Epithelial cell of prostate (primary cell): ENCODE measurements around the gene BOD1L2.

ENCODE experiments used
- DNase-seq: peaks from one replicate; pipeline ENCODE4 v3.0.0-alpha.2; 2011; ENCODE audit warnings: low read depth, low spot score
- H3K27ac ChIP-seq: fragments of 450-650 bp; 2 replicates; pipeline ENCODE4 v1.5.1; 2017; ENCODE audit warnings: mild to moderate bottlenecking

BOD1L2 gene

DNA sequence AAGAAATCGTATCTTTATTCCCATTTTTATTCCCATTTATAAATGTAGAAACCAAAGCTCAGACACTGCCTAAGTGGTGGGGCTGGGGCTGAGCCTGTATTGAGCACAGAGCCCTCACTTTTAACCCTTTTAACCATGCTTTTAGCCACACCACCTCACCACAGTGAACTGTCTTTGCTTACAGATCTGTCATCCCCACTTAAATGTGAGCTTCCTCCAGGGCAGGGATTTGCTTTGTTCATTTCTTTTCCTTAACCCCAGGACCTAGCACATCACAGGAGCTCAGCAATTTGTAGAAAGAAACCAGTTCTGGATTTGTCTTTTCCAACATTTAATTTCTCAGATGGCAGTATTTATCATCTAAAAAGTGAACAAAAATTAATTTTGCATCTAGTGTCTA lies 2.2 kb downstream of the BOD1L2 start:
- H3K27ac ChIP-seq, result no peak overlapping the region
- no peak for DNase-seq

DNA sequence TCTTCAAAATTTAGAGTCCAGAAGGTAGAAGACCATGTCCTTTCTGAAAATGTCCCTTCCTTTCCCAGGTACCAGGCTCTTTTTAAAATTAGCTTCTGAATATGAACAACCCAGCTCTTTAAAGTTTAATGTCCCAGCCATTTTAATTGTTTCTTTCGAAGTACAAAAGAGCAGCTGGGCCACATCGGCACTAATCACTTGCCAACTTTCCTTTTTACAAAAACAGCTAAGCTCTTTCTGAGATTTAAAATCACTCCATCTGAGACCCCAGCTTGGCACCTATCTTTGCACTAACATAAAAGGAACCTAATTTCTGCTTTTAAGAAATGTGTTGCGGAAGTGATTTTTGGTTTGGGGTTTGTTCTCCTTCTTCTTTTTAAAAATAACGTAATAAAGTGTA lies 2.6 kb downstream of the BOD1L2 start:
- no peak overlapping the region for H3K27ac ChIP-seq
- no peak for DNase-seq

DNA sequence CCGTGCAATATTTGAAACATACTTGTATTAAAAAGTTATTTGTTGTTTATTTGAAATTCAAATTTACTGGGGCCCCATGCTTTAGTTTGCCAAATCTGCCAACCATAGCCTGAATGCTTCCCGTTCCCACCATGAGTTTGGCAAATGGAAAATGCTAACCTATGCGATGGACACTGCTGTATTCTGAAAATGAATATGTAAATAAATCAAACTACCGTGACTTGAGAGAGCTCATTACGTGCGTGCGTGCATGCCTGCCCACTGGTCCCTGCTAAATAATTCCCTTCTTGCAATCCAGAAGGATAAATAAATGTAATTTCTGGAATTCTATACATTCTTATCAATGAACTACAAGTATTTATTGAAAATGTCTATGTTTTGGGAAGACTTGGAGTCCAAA lies 3.2 kb downstream of the BOD1L2 start:
- H3K27ac ChIP-seq, result no peak overlapping the region
- no peak for DNase-seq

DNA sequence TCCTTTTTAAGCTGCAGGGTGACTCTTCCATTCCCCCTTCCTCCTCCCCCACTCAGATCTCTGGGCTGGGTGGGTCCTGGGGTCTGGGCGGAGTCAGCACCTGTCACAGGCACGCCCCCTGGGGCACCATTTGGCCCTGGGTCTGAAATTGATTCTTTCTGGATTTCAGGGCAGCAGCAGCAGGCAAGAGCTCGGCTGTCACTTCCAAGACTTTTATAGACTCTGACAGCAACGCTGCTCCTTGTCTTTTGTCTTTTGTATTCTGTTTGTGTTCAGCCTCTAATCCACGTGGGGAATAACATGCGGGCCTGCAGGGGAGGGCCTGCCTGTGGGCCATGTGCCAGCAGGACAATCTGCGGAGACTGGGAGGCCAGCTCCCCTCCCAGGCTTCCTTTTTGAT lies 3.9 kb downstream of the BOD1L2 start:
- DNase-seq, result no peak
- no peak overlapping the region for H3K27ac ChIP-seq

DNA sequence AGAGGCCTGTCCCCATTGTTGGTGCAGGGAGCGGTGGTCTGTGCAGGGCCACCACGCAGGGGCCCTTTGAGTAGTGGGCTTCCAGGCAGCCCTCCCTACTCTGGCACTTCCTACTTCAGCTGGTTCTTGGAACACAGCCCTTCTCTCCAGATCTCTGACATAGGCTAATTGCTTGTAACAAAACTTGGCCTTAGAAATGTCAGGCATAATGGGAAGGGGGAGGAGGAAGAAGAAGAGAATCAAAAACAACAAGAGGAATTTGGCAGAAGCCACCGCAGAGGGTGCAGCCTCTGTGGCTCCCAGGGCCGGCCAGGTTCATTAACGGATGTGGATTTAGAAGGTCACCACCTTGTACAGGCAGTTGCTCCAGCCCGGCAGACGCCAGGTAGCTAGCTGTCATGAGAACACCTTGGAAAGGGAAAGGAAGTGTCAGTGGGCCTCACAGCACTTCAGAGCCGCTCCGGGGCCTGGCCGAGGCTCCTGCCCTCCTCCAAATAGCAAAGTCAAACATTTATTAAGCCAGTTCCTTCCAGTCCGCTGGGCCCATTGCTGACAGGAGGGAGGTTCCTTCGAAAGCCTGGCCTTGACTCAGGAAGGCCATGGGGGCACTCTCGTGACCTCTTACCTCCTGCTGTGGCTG lies 7.4 kb downstream of the BOD1L2 start:
- no peak overlapping the region for H3K27ac ChIP-seq
- no peak for DNase-seq

DNA sequence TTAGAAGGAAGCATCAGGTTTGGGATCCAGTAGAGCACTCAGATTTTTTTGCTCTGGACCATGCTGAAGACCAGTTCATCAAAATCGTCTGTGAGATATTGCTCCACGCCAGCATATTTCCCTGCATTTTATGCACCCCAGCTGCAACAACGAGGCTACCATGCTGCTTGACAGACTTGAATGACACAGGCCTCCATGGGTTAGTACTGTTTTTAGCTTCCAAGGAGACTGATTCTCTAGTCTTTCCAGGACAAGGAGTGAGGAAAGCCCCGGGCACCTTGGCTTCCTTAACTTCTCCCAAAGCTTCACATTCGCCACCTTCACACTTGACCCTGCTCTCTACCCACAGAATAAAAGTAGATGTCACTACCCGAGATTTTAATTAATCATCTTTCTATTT lies 17.5 kb downstream of the BOD1L2 start:
- no peak for DNase-seq
- H3K27ac ChIP-seq, result no peak overlapping the region

DNA sequence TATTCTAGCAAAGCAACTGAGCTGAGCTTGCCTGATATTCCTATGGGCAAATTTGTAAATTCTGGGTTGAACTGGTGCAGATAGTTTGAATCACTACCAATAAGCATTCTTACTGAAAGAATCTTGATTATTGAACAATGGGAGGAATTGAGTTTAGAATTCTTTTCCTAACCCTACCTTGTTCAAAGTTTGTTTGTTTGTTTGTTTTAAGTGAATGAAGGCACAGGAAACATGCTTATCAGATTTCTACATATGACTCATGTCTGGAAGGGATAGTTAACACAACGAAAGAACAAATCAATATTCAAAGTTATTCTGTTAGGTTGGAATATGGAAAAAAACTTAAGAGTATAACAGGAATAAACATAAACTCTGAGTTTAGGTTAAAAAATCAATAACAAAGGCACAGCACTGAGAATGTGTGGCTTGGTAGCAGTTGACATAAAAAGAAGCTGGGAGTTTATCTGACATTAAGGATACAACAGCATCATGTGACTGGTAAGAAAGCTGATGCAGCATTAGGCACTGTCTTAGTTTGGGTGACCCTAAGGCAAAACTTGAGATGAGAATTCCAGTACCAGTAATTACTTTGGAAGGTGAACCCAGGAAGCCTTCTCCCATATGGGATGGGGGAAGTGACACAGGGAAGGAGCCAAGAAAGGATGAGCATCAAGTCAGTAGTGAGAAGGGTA lies 20.9 kb downstream of the BOD1L2 start:
- no peak overlapping the region for H3K27ac ChIP-seq
- DNase-seq, result no peak

DNA sequence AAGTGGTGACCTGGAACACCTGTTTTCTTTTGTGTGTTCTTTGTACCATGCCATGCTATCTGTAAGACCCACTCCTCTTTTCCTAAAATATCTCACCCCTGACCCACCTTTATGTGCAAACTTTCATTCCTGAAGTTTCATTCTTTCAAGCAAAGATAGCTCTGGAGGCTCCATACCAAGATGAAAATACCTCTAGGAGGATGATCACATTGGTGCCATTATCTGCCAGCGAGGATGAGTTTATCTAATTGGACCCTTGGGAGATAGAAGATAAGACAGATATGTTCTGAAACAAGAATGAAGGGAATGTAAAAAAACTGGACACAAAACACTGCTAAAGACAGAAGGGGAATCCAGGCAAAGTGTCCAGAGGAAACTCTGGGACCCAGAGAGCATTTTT lies 24.1 kb downstream of the BOD1L2 start:
- DNase-seq, result no peak
- H3K27ac ChIP-seq, result no peak overlapping the region

DNA sequence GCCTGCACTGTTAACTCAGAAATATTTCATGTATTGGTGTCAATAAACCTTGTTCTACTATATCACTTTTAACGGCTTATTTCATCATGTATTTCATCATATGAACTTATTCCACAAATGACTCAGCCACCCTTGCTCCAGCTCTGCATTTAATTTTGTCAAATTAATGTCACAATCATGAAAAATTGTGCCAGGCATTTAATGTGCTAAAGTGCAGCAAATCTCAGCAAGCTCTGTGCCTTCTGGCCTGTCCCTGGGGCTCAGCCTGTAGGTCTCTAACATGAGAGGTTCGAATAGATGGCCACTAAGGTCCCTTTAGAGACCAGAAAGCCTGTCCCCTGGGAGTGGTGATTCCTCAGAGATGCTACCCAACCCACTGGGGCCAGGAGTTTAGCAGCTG lies 28.6 kb downstream of the BOD1L2 start:
- no peak overlapping the region for H3K27ac ChIP-seq
- DNase-seq, result no peak

DNA sequence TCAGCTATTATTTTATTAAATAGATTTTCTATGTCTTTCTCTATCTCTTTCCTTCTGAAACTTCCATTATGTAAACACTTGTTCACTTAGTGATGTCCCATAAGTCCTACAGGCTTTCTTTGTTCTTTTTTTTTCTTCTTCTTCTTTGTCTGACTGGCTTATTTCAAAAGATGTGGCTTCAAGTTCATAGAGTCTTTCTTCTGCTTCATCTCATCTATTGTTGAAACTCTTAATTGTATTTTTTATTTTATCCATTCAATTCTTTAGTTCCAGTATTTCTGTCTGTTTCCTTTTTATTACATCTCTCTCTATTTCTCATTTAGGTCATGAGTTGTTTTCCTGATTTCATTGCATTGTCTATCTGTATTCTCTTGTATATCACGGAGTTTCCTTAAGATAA lies 38.5 kb downstream of the BOD1L2 start:
- no peak for DNase-seq

DNA sequence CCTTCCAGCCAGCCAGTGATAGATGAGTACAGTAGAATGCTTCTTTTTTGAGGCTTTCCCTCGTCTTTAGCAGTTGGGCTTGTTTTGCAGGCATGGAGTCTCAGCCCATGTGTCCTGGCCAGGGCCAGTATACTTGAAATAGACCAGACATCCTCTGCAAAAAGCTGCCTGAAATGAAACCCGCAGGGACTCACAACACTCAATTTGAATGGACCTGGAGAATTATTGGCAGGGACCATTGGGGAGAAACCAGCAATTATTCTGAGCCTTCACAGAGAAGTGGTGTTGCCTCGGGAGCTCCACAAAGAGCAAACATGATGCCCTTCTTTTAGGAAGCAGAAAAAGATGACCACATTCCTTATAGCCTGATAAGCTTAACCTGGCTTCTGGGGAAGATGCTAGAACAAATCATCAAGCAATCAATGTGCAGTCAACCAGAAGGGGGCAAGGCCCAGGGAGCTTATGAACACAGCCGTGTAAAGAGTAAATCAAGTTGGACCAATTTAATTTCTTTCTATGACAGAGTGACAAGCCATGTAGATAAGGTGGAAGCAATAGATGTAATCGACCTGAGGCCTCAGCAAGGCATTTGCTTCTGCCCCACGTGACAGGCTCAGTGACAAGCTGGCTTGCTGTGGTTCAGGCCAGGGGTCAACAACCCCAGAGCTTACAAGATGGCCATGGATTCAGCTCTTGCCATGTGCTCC lies 42.1 kb downstream of the BOD1L2 start:
- no peak overlapping the region for H3K27ac ChIP-seq
- DNase-seq, result no peak

More for the DNA sequence above, 38.5 kb downstream of the BOD1L2 start:
- H3K27ac ChIP-seq, result no peak overlapping the region

DNA sequence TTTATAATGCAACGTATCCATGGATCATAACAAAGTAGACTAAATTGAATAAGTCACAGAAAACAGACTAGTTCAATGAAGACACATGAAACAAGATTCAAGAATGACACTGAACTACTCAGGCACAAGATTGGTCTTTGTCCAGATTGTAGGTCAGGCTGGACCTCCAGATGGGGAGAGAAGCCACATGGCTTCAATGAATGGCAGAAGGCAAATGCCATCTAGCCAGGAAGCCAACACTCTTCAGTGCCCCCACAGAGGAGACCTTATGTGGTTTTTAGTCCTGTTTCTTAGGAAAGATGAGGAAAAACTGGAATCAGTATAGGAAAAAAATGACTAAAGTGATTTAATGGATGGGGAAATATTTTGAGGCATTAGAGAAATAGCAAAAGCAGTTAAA lies 43.1 kb downstream of the BOD1L2 start:
- H3K27ac ChIP-seq, result no peak overlapping the region
- no peak for DNase-seq

DNA sequence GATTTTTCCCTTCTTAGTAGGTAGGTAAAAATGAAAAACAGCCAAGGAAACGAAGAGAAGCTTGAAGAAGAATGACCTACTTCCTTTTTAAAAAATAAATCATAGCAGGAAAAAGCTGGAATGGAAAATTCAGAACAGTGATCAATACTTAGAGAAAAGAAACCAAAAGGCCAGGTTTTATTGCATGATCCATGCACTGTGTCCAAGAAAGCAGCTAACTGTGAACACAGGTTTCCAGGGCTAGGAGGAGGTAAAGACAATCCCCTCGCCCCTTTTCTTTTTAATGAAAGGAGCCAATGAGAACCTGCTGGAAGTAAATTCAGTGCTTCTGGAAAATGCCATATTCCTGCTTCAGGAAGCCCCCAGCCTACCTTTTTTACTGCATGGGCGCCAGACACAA lies 47.2 kb downstream of the BOD1L2 start:
- no peak for DNase-seq
- no peak overlapping the region for H3K27ac ChIP-seq

DNA sequence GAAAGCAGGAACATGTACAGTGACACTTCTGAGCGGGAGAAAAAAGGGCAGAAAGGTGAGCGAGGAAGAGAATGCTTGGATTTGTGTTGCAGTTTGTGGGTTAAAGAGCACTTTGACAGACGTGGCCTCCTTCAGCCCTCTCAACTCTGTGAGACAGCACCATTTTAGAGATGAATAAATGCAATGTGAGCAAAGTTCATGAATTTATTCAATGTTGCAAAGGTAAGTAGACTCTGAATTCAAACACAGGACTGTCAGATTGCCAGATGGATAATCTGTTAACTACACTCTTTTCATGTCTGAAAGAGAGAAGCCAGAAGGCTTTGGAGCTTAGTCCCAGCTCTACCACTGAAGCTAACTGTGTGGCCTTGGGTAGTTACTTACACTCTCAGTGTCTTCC lies 47.7 kb downstream of the BOD1L2 start:
- DNase-seq, result no peak
- no peak overlapping the region for H3K27ac ChIP-seq

DNA sequence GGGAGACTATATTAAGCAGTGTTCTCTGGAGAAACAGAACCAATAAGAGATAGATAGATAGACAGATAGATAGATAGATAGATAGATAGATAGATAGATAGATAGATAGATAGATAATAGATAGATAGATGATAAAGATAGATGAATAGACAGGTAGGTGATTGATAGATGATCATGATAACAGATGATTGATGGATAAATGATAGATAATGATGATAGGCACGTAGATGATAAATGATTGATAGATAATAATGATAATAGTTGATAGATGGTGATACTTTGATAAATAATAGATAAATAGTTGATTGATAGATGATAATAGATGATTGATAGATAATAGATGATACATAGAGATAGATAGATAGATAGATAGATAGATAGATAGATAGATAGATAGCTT lies 48.5 kb downstream of the BOD1L2 start:
- no peak for DNase-seq
- no peak overlapping the region for H3K27ac ChIP-seq

DNA sequence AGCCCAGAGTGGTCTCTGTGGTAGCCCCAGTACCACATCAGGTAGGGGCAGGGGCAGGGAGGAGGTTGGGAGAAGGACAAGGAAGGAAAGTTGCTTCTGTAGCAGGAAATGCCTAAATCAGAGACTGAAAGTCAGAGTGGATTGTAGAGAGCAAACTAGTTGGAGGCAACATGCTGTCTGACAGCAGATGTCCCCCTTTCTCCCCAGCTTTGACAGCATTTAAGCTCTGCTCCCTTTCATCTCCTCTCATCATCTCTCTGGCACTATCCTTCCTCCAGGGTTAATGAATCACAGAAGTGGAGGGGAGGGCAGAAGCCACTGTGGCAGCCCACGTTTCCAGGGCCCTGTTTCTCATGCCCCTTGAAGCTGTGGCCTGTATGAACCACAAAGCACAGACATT lies 50.4 kb downstream of the BOD1L2 start:
- no peak overlapping the region for H3K27ac ChIP-seq
- DNase-seq, result no peak

DNA sequence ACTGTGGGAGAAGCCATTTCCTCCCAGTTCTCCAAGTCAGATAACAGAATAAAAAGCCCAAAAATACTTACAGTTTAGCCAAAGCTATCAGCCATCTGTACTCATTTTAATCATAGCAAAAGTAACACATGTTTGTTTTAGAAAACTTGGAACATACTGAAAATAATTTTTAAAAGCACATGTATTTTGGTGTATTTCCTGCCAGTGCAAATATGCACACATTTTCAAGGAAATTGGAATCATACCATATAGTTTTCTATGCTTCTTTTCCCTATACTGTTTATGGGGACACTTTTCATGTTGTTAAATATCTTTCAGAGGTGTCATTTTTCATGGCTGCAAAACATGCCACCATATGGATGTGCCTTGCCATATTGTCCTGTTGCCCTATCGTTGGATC lies 51.2 kb downstream of the BOD1L2 start:
- no peak for DNase-seq
- H3K27ac ChIP-seq, result no peak overlapping the region
